H1 (cell line): Measurements from ENCODE around the gene MOCS3. TPM values are rescaled to one million over a fixed set of nuclear protein-coding genes. Genes with fewer than 3 reads are reported as not detected.

Experiments
- RNF2 ChIP-seq: fragments of 200-900, 300-1000 bp; sonication (generic); IDR thresholded peaks from 2 replicates; pipeline ENCODE4 v1.7.1; 2016; ENCODE audit warnings: borderline replicate concordance, low read depth, mild to moderate bottlenecking, antibody characterized with exemption, low read length; ENCODE audit not compliant: poor library complexity, severe bottlenecking; ENCODE audit errors: missing control alignments
- TAF7 ChIP-seq: optimal IDR thresholded peaks from 2 replicates; pipeline ENCODE3; 2011; ENCODE audit warnings: low read depth, mild to moderate bottlenecking, inconsistent platforms, low read length, moderate library complexity, borderline replicate concordance
- polyA plus RNA-seq, 7 experiments: library from polyadenylated mRNA; depleted of rRNA in 3 of 7; stranded (reverse) in 5 of 7; unstranded in 2 of 7; fragments of >200 nt in 5 of 7; fragments of 200-250 nt in 2 of 7; gene quantifications; 1 replicate in 5 of 7; 2 replicates in 1 of 7; 4 replicates in 1 of 7; pipeline versions ENCODE4 v1.2.1 to v1.2.3, GENCODE V29; 2011 to 2013; ENCODE audit warnings: missing spikeins in 2 of 7, mixed read lengths in 2 of 7
- total RNA-seq: library from RNA; stranded (reverse); fragmentation: NEBNext Ultra II Directional; extraction: Animal tissue kit (Norgen Biotek cat#: 25700); gene quantifications from 2 replicates; pipeline ENCODE4 v1.2.1, GENCODE V29; 2021
- TF ChIP-seq, protein P1 (sequence below), 3 experiments: IDR thresholded peaks; 1 replicate in 2 of 3; 2 replicates in 1 of 3; pipeline versions ENCODE4 v1.5.1 to v1.6.1; 2011; ENCODE audit warnings: low read length in 3 of 3, mild to moderate bottlenecking in 3 of 3, inconsistent platforms in 2 of 3, low read depth in 1 of 3, moderate library complexity in 1 of 3; ENCODE audit not compliant: insufficient read depth in 1 of 3; ENCODE audit errors: control extremely low read depth in 1 of 3

Gene MOCS3
- total and polyA plus RNA-seq, 2 of the 8 experiments (the other 6 are each of a cell fraction or from before 2014, with no cell fraction given) = 6.2 to 6.3 TPM

DNA sequence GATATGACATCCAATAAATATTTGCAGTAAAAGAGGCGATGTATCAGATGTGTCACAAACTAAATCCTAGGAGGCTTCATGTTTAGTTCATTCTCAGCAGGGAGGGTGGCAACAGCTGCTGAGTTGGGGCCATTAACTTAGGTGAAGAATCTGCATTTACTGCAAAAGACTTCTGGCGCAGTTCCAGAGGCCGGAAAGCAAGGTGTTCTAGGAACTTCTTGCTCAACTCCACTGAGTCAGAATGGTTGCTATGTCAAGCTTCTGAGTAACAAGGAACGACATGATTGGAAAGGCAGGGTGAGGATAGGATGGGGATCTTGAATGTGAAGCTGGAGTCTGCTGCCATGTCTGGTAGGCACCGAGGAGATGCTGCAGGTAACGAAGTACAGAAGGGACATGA lies 39.1 kb upstream of the MOCS3 start (continued):
- TF ChIP-seq, protein P1, sequence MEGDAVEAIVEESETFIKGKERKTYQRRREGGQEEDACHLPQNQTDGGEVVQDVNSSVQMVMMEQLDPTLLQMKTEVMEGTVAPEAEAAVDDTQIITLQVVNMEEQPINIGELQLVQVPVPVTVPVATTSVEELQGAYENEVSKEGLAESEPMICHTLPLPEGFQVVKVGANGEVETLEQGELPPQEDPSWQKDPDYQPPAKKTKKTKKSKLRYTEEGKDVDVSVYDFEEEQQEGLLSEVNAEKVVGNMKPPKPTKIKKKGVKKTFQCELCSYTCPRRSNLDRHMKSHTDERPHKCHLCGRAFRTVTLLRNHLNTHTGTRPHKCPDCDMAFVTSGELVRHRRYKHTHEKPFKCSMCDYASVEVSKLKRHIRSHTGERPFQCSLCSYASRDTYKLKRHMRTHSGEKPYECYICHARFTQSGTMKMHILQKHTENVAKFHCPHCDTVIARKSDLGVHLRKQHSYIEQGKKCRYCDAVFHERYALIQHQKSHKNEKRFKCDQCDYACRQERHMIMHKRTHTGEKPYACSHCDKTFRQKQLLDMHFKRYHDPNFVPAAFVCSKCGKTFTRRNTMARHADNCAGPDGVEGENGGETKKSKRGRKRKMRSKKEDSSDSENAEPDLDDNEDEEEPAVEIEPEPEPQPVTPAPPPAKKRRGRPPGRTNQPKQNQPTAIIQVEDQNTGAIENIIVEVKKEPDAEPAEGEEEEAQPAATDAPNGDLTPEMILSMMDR (IDR thresholded peaks at IDR 0.05; ENCODE audit: control extremely low read depth in 1 of 3, insufficient read depth in 1 of 3, low read depth in 1 of 3, low read length in 3 of 3) = no peak
- no peak for TF ChIP-seq TAF7
- no peak for TF ChIP-seq RNF2
